Keratinocyte (primary cell): ENCODE measurements around the gene FHIT. TPM values are rescaled to one million over a fixed set of nuclear protein-coding genes. Genes with fewer than 3 reads are reported as not detected.

Experiments used
- DNase-seq: peaks from one replicate; pipeline ENCODE4 v3.0.0-alpha.2; 2011; ENCODE audit warnings: low read depth, missing footprints, low spot score
- FAIRE-seq: peaks from 2 replicates; lab custom pipeline; 2011; peaks lifted over from hg19 to GRCh38; lab: Jason Lieb, UNC
- H2AFZ ChIP-seq: 2 replicates; pipeline ENCODE4 v1.6.0; 2012; ENCODE audit warnings: low read length, control low read depth, inconsistent platforms; ENCODE audit not compliant: control insufficient read depth
- H3K27ac ChIP-seq: 2 replicates; pipeline ENCODE4 v1.5.1; 2011; ENCODE audit warnings: low read length; ENCODE audit not compliant: control insufficient read depth, insufficient read depth
- H3K27me3 ChIP-seq: 3 replicates; pipeline ENCODE4 v1.6.0; 2011; ENCODE audit warnings: low read length; ENCODE audit not compliant: control insufficient read depth, insufficient read depth; ENCODE audit errors: extremely low read depth
- H3K36me3 ChIP-seq, 2 experiments: 2 replicates in 1 of 2; 3 replicates in 1 of 2; pipeline ENCODE4 v1.5.1; 2011; ENCODE audit warnings: low read length in 2 of 2, mild to moderate bottlenecking in 1 of 2; ENCODE audit not compliant: control insufficient read depth in 2 of 2, insufficient read depth in 2 of 2; ENCODE audit errors: extremely low read depth in 1 of 2
- H3K4me1 ChIP-seq: 3 replicates; pipeline ENCODE4 v1.5.1; 2011; ENCODE audit warnings: low read length; ENCODE audit not compliant: control insufficient read depth, insufficient read depth; ENCODE audit errors: extremely low read depth
- H3K4me2 ChIP-seq: 3 replicates; pipeline ENCODE4 v1.6.0; 2011; ENCODE audit warnings: low read depth, low read length; ENCODE audit not compliant: control insufficient read depth, insufficient read depth; ENCODE audit errors: extremely low read depth
- H3K4me3 ChIP-seq, 3 experiments: fragments of 200-600 bp in 1 of 3; sonication (generic) in 1 of 3; 2 replicates in 2 of 3; 3 replicates in 1 of 3; pipeline ENCODE4 v1.5.1; 2011 to 2016; ENCODE audit warnings: low read length in 3 of 3, mild to moderate bottlenecking in 3 of 3, control low read depth in 2 of 3, inconsistent platforms in 1 of 3, low read depth in 1 of 3, mixed read lengths in 1 of 3, mixed run types in 1 of 3, moderate library complexity in 1 of 3; ENCODE audit not compliant: control insufficient read depth in 2 of 3, insufficient read depth in 2 of 3; ENCODE audit errors: extremely low read depth in 1 of 3
- H3K79me2 ChIP-seq: 2 replicates; pipeline ENCODE4 v1.6.0; 2012; ENCODE audit warnings: low read length; ENCODE audit not compliant: control insufficient read depth, insufficient read depth
- H3K9ac ChIP-seq: 3 replicates; pipeline ENCODE4 v1.6.0; 2011; ENCODE audit warnings: low read length; ENCODE audit not compliant: control insufficient read depth, insufficient read depth; ENCODE audit errors: extremely low read depth
- H3K9me1 ChIP-seq: 3 replicates; pipeline ENCODE4 v1.6.0; 2011; ENCODE audit warnings: low read length; ENCODE audit not compliant: control insufficient read depth, insufficient read depth; ENCODE audit errors: extremely low read depth
- H3K9me3 ChIP-seq: 2 replicates; pipeline ENCODE4 v1.5.1; 2012; ENCODE audit warnings: low read depth, low read length; ENCODE audit not compliant: control insufficient read depth
- H4K20me1 ChIP-seq: 3 replicates; pipeline ENCODE4 v1.6.0; 2011; ENCODE audit warnings: low read length; ENCODE audit not compliant: control insufficient read depth, insufficient read depth; ENCODE audit errors: extremely low read depth
- CTCF ChIP-seq, 3 experiments: IDR thresholded peaks in 1 of 3; conservative IDR thresholded peaks in 1 of 3; optimal IDR thresholded peaks in 1 of 3; 2 replicates in 2 of 3; 3 replicates in 1 of 3; pipeline versions ENCODE3 to v1.5.1; 2011; ENCODE audit warnings: low read length in 3 of 3, mild to moderate bottlenecking in 3 of 3, moderate library complexity in 2 of 3, control low read depth in 1 of 3, inconsistent platforms in 1 of 3; ENCODE audit not compliant: insufficient read depth in 2 of 3; ENCODE audit errors: extremely low read depth in 1 of 3
- EZH2 ChIP-seq: IDR thresholded peaks from one replicate; pipeline ENCODE4 v1.6.1; 2012; ENCODE audit warnings: inconsistent platforms, mild to moderate bottlenecking, low read length, moderate library complexity
- dilution Hi-C: fragments of 300-500 bp; cut with MboI; formaldehyde crosslinking; loops from one replicate; pipeline ENCODE4 v1.7.0; 2020; ENCODE audit warnings: low sequenced_read_pairs; ENCODE audit not compliant: extremely low pct_ligation_motif_present
- polyA plus RNA-seq, 5 experiments: library from polyadenylated mRNA; depleted of rRNA in 3 of 5; stranded (reverse) in 3 of 5; stranded (forward) in 1 of 5; unstranded in 1 of 5; fragments of >200 nt; gene quantifications; 1 replicate in 1 of 5; 2 replicates in 3 of 5; 3 replicates in 1 of 5; pipeline versions ENCODE4 v1.2.1 to v1.2.3, GENCODE V29; 2011 to 2012; ENCODE audit warnings: missing spikeins in 2 of 5, low read depth in 1 of 5, low replicate concordance in 1 of 5

FHIT gene
- polyA plus RNA-seq, 1 donor (not counting 4 experiments of a cell fraction or from before 2014, with no cell fraction given): 2.2 TPM

- Histone ChIP-seq H2AFZ (no peak overlapping the region), H3K9ac (no peak overlapping the region), H4K20me1 (no peaks in the 10 kb centered on the region), H3K4me1 (no peaks in the 10 kb centered on the region), H3K9me3 (no peaks in the 10 kb centered on the region), H3K27ac (no peak overlapping the region), H3K4me2 (no peak overlapping the region), H3K9me1 (no peaks in the 10 kb centered on the region), H3K4me3 (no peak overlapping the region), H3K36me3 (no peaks in the 10 kb centered on the region), H3K27me3 (no peaks in the 10 kb centered on the region), H3K79me2 (no peaks in the 10 kb centered on the region)
- dilution Hi-C loops: no loop called here
- FAIRE-seq: no peak
- DNase-seq: no peak
- TF ChIP-seq EZH2: no peak
- no peak for TF ChIP-seq CTCF (optimal IDR thresholded peaks at IDR 0.05 in 1 of 3, IDR thresholded peaks at IDR 0.05 in 1 of 3, conservative IDR thresholded peaks at IDR 0.05 in 1 of 3; ENCODE audit: extremely low read depth in 1 of 3, insufficient read depth in 2 of 3, low read length in 3 of 3)
Measured at GRCh38 chr3:60698117-60698516, 553.1 kb downstream of the FHIT start.

- no peak overlapping the region for H3K4me3 ChIP-seq
- no peaks in the 10 kb centered on the region for H3K9me1 ChIP-seq
- no peaks in the 10 kb centered on the region for H3K4me1 ChIP-seq
- no peaks in the 10 kb centered on the region for H3K9me3 ChIP-seq
- dilution Hi-C loops: no loop called here
- no peaks in the 10 kb centered on the region for H3K27me3 ChIP-seq
- no peak overlapping the region for H2AFZ ChIP-seq
- no peak for TF ChIP-seq CTCF (optimal IDR thresholded peaks at IDR 0.05 in 1 of 3, IDR thresholded peaks at IDR 0.05 in 1 of 3, conservative IDR thresholded peaks at IDR 0.05 in 1 of 3; ENCODE audit: extremely low read depth in 1 of 3, insufficient read depth in 2 of 3, low read length in 3 of 3)
- TF ChIP-seq EZH2: no peak
- DNase-seq (no peak), FAIRE-seq (no peak)
- no peaks in the 10 kb centered on the region for H3K36me3 ChIP-seq
- no peaks in the 10 kb centered on the region for H4K20me1 ChIP-seq
- H3K9ac ChIP-seq: no peak overlapping the region
- H3K79me2 ChIP-seq: no peaks in the 10 kb centered on the region
- no peak overlapping the region for H3K4me2 ChIP-seq
- H3K27ac ChIP-seq: no peak overlapping the region
Measured at GRCh38 chr3:60697132-60697531, 554.1 kb downstream of the FHIT start.
